HG02571 (cell line): Measurements from ENCODE around the gene CRK.
"Not testable (repeated sequence)": the region's sequence is repeated elsewhere in the genome, so short reads cannot be mapped to it uniquely, and the experiment has no call there.

Experiments used
- ATAC-seq: cut with Tn5 transposase; IDR thresholded peaks from one replicate; pipeline ENCODE4 v1.9.1; 2021; ENCODE audit warnings: mild to moderate bottlenecking, moderate library complexity; ENCODE audit not compliant: unreplicated experiment

Gene CRK

GRCh38 chr17:1467898-1468492, 12.0 kb upstream of the CRK start:
- ATAC-seq, result no peak

DNA sequence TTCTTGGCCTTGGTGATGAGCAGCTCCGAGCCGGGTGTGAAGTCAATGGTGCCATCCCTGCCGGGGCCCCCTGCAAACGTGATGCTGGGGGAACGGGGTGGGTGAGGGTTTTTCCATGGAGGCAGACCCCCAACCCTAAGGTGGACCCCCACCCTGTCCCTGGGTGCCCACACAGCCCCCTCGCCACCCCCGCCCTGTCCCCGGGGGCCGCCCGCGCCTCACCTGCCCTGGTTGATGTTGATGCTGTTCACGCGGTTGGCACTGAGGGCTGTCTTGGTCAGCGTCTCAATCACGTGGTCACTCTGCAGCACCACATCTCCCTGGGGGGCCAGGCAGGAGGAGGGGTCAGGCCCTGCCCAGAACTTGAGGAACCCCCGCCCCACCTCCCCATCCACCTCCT, 11.2 kb upstream of the CRK start:
- no peak for ATAC-seq

DNA sequence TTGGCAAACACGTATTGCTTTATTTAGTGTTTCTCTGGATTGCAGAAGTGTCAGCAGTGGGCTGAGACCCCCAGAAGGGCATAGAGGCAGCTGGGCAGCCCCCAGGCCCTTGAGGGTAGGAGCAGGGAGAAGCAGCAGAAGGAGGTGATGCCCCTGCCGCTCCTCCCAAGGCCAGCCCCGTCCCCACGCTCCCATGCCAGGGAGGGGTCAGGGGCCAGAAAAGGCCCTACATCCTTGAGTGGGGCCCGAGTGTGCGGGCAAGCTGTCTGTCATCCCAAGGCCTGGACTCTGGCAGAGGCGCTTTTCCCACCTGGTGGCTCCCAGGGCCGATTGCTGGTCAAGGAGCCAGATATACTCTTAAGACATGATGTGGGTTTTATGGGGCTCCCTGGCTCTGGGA, 8.2 kb upstream of the CRK start:
- ATAC-seq, result no peak

GRCh38 chr17:1462164-1463112, 6.4 kb upstream of the CRK start:
- no peak for ATAC-seq

DNA sequence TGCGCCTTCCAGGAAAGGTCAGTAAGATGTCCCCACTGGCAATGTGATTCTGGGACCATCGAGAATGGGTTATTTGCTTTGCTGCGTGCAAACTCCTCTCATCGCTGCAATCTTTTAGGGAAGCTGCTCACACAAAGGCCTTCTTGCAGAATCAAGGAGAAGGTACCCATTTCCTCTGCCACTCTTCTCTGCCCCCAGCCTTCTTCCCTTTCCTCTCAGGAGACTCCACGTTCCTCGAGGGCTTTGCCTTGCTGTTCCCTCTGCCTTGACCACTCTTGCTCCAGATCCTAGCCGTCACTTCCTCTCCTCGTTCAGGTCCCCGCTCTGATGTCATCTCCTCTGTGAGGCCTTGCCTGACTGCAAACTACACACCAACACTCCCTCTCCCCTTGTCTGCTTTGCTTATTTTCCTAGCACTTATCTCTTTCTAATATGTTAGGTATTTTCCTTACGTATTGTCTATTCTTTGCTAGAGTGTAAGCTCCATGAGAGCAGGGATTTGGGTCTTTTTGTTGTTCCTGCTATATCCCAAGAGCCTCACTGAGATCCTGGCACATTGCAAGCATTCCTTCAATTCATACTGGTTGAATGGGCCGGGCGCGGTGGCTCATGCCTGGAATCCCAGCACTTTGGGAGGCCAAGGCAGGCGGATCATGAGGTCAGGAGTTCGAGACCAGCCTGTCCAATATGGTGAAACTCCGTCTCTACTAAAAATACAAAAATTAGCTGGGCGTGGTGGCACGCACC, 5.3 kb upstream of the CRK start:
- no peak for ATAC-seq

GRCh38 chr17:1460233-1460632, 4.2 kb upstream of the CRK start:
- ATAC-seq, result no peak

DNA sequence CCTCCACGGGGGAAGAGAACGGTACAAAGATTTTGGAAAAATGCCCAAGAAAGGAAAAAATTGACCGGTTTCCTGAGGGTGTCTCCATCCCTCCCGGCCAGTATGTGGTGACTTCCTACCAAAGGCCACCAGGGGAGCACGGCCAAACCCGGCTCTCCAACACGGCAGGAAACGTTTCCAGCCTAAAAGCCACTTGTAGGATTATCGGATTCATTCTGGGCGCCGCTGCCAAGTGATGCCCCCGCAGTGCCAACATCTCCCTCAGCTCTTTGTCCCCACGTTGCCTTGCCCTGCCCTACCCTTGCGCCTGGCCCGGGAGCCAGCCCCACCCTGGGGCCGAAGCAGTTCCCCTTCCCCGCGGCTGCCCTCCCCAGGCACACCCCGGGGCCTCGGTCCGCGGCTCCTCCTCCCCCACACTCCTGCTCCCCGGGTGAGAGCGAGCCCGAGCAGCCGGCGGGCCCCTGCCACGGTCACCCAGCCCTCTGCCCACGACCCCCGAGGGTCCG, 688 bp downstream of the CRK start:
- ATAC-seq, result peak; percentile 24

DNA sequence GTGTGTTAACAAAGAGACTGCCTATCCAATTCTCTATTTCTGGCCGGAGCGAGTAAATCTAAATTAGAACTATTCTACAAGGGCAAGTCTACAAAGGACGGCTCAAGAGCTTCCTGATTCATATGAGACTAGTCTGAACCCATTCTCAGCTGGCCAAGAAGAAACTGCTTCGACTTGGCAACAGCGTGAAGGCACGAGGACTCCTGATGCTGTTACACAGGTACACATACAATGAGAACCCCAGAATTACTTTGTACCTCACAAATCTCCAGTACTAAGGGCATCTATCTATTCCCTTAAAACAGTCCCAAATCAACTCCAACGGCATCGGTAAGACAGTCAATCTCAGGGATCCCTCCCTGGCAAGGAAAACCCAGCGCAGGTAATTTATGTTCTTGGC, 1.5 kb downstream of the CRK start:
- no peak for ATAC-seq

- ATAC-seq, result not testable (repeated sequence)
These were observed 2.3 kb downstream of the CRK start for GRCh38 chr17:1453694-1454093.

DNA sequence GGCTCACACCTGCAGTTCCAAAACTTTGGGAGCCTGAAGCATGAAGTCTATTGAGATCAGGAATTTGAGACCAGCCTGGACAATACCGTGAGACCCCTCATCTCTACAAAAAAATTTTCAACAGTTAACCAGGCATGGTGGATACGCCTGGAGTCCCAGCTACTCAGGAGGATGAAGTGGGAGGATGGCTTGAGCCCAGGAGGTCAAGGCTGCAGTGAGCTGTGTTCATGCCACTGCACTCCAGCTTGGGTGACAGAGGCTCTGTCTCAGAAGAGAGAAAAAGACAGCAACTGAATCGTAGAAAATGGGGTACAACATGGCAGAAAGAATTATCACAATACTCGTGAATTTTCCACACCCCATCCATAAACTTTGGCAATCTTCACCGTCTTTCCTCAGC, 3.2 kb downstream of the CRK start:
- ATAC-seq, result no peak

- ATAC-seq, result not testable (repeated sequence)
These were observed 5.8 kb downstream of the CRK start for GRCh38 chr17:1450261-1450660.

GRCh38 chr17:1449412-1449967, 6.5 kb downstream of the CRK start:
- ATAC-seq, result no peak

DNA sequence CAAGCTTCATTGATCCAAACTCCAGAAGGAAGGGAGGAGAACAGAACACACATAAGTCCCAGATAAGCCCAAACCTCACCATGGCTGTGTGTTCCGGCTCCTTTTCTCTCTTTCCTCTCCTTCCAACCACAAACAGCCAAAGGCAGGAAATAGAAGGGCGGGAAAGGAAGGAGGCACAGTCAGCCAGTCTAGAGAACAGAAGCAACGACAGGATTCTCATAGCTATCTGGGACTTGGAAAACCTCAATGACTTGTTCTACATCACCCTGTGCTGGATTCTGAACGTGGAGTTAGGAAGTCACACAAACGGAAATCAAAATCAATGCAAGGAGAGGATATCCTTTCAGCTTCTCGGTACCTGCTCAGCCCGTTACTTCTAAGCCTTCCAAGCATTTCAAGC, 9.0 kb downstream of the CRK start:
- ATAC-seq, result no peak

GRCh38 chr17:1446201-1446600, 9.8 kb downstream of the CRK start:
- no peak for ATAC-seq

DNA sequence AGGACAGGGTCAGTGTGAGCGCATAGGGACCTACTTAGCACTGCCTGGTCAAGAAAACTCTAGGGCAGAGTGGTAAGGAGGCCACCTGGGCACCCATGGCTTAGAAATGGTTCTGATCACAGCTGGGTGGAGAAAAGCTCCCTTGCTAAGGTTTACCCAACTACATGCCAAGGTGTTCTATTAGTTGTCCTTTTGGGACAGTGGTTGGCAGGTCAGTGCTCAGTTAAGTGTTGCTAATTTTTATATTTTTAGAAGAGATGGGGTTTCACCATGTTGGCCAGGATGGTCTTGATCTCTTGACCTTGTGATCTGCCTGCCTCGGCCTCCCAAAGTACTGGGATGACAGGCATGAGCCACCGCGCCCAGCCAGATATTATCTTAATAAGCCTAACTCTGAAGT, 10.3 kb downstream of the CRK start:
- ATAC-seq, result not testable (repeated sequence)

GRCh38 chr17:1442721-1443120, 13.3 kb downstream of the CRK start:
- not testable (repeated sequence) for ATAC-seq

DNA sequence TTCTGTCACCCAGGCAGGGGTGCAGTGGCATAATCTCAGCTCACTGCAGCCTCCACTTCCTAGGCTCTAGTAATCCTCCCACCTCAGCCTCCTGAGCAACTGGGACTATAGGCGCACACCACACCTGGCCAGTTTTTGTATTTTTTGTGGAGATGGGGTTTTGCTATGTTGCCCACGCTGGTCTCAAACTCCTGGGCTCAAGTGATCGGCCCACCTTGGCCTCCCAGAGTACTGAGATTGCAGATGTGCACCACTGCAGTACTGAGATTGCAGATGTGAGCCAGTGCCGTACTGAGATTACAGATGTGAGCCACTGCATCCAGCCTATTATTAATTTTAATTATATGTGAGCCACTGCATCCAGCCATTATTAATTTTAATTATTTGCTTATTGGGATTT, 13.8 kb downstream of the CRK start:
- no peak for ATAC-seq

- no peak for ATAC-seq
These were observed 15.1 kb downstream of the CRK start for GRCh38 chr17:1440921-1441320.

DNA sequence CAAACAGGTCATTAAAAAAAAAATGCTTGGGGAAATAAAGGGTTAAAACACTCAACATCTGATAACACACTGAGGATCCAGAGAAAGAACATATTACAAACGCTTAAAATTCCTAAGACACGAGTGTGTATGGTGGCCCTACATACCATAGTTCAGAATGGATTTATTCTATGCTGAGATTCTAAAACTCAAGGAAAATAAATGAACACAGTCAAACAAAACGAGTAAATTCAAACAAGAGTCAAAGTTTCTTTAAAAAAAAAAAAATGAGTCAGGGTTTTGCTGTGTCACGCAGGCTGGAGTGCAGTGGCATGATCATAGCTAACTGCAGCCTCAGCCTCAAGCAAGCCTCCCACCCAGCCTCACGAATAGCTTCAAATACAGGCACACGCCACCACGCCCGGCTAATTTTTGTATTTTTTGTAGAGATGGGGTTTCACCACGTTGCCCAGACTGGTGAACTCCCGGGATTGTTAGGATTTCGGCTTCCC, 17.4 kb downstream of the CRK start:
- no peak for ATAC-seq

DNA sequence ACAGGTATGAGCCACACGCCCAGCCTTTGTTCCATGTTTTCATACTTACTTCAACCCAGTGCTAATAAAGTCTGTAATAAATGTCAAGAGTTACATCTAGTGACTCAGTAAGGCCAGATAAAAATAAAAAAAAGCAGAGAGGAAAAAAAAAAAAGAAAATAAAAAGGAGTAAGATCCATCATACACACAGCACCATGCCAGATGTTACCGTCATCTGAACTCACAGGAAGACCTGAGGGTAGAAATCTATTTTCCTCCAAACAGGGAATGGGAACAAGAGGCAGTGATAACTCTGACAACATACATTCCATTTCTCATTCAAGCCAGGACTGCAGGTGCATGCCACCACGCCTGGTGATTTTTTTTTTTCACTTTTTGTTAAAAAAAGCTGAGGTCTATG, 20.7 kb downstream of the CRK start:
- no peak for ATAC-seq

DNA sequence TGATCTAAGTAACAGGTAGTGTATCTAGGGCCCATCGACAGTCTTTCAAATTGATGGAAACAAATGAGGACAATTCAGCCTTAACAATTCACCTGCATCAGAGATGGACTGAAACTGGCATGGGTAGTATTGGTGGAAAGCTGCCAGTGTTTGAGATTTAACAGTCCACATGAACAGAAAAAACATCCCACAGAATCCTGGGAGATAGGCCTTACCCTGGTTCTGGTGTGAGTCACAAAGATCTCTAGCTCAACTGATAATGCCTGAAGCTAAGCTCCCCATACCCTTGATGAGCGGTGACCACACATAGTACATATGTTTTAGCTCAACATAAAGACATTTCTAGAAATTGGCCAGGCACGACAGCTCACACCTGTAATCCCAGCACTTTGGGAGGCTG, 21.9 kb downstream of the CRK start:
- no peak for ATAC-seq
